Ectodermal cell (in vitro differentiated cells): ENCODE data around the gene PNKP.

Experiments
- H3K27ac ChIP-seq: 2 replicates; pipeline ENCODE4 v1.7.0; 2013; ENCODE audit warnings: mild to moderate bottlenecking, low read depth, low read length; ENCODE audit not compliant: insufficient read depth, poor library complexity, severe bottlenecking
- H3K27me3 ChIP-seq: 2 replicates; pipeline ENCODE4 v1.7.0; 2013; ENCODE audit warnings: mild to moderate bottlenecking, low read length; ENCODE audit not compliant: insufficient read depth, control insufficient read depth, poor library complexity, severe bottlenecking
- H3K36me3 ChIP-seq: one replicate; pipeline ENCODE4 v1.7.0; 2013; ENCODE audit warnings: low read length; ENCODE audit not compliant: control insufficient read depth, insufficient read depth
- H3K4me1 ChIP-seq: one replicate; pipeline ENCODE4 v1.7.0; 2013; ENCODE audit warnings: low read length; ENCODE audit not compliant: control insufficient read depth, insufficient read depth
- H3K4me3 ChIP-seq: 2 replicates; pipeline ENCODE4 v1.7.0; 2013; ENCODE audit warnings: low read depth, low read length, control low read depth; ENCODE audit not compliant: insufficient read depth
- H3K9me3 ChIP-seq: 2 replicates; pipeline ENCODE4 v1.7.0; 2013; ENCODE audit warnings: mild to moderate bottlenecking, low read length, moderate library complexity; ENCODE audit not compliant: control insufficient read depth
- WGBS, 2 experiments: methylation state at CpG; one replicate each; pipeline ENCODE4 v1.1.7; 2013; ENCODE audit warnings: missing lambda C conversion rate in 2 of 2; 5-methylcytosine and 5-hydroxymethylcytosine counted together

Gene PNKP

GRCh38 chr19:49851456-49852259, 15.7 kb downstream of the PNKP start:
- 2 to 3% methylated on average over 78 of the region's 78 CpGs for WGBS, 2 experiments
- no peaks in the 10 kb centered on the region for H3K9me3 ChIP-seq
- peaks cover 23% of the 10 kb centered on the region for H3K36me3 ChIP-seq
- H3K27me3 ChIP-seq, result no peaks in the 10 kb centered on the region
- peak overlapping the region; percentile 62 for H3K4me3 ChIP-seq
- H3K27ac ChIP-seq, result peak overlapping the region; percentile 95
- peaks cover 24% of the 10 kb centered on the region for H3K4me1 ChIP-seq

GRCh38 chr19:49850487-49851342, 16.7 kb downstream of the PNKP start, which contains the start of gene PTOV1:
Gene PTOV1 (plus strand): TSS chr19:49851159.
- H3K27ac ChIP-seq, result peak within 1 kb of the TSS; percentile 95
- no peaks in the 10 kb centered on the region for H3K9me3 ChIP-seq
- peaks cover 24% of the 10 kb centered on the region for H3K4me1 ChIP-seq
- 3% methylated on average over 98 of the region's 98 CpGs for WGBS, 2 experiments
- H3K4me3 ChIP-seq, result peak within 1 kb of the TSS; percentile 62
- H3K27me3 ChIP-seq, result no peaks in the 10 kb centered on the region
- H3K36me3 ChIP-seq, result peaks cover 14% of the 10 kb centered on the region

GRCh38 chr19:49850221-49850486, 17.2 kb downstream of the PNKP start:
- peaks cover 9% of the 10 kb centered on the region for H3K36me3 ChIP-seq
- WGBS, 2 experiments, result 72 to 73% methylated on average over 12 of the region's 12 CpGs
- H3K4me3 ChIP-seq, result peak overlapping the region; percentile 62
- H3K4me1 ChIP-seq, result peaks cover 24% of the 10 kb centered on the region
- peak overlapping the region; percentile 95 for H3K27ac ChIP-seq
- H3K9me3 ChIP-seq, result no peaks in the 10 kb centered on the region
- no peaks in the 10 kb centered on the region for H3K27me3 ChIP-seq

- Histone ChIP-seq H3K27ac (no peak overlapping the region), H3K36me3 (peaks cover 5% of the 10 kb centered on the region)
Measured at GRCh38 chr19:49849433-49850220, 17.7 kb downstream of the PNKP start.

DNA sequence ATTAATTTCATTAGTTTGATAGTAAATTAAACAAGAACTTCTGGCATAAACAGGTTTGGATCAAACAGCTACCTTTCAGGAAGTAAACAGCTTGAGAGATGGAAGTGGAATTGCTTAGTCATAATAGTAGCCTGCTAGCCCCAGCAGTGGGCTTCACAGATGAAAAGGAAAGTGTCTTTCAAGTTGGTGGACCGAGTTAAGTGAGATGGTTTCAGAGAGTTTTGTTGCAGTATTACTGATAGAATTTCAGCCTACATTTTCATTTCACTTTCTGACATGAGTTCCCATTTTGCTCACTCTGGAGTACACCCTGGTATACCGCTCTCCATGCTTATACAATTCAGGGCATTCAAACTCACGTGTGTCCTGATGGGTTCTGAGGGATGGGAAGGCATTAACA, 18.4 kb downstream of the PNKP start:
- H3K27ac ChIP-seq, result no peak overlapping the region

More at GRCh38 chr19:49849433-49850220, 17.7 kb downstream of the PNKP start:
- Histone ChIP-seq H3K4me1 (peaks cover 24% of the 10 kb centered on the region), H3K9me3 (no peaks in the 10 kb centered on the region), H3K4me3 (peak overlapping the region; percentile 62), H3K27me3 (no peaks in the 10 kb centered on the region)
- WGBS, 2 experiments, result 91 to 92% methylated on average over 15 of the region's 15 CpGs

GRCh38 chr19:49847731-49848696, 19.4 kb downstream of the PNKP start:
- Histone ChIP-seq H3K4me3 (no peak overlapping the region), H3K27me3 (no peaks in the 10 kb centered on the region), H3K4me1 (peaks cover 13% of the 10 kb centered on the region), H3K27ac (no peak overlapping the region), H3K9me3 (no peaks in the 10 kb centered on the region), H3K36me3 (peaks cover 5% of the 10 kb centered on the region)
- 96% methylated on average over 10 of the region's 10 CpGs for WGBS, 2 experiments

More for the DNA sequence above, 18.4 kb downstream of the PNKP start:
- no peak overlapping the region for H3K4me3 ChIP-seq
- H3K9me3 ChIP-seq, result no peaks in the 10 kb centered on the region
- peaks cover 5% of the 10 kb centered on the region for H3K36me3 ChIP-seq
- H3K27me3 ChIP-seq, result no peaks in the 10 kb centered on the region
- 94 to 96% methylated on average over 3 of the region's 3 CpGs for WGBS, 2 experiments
- H3K4me1 ChIP-seq, result peaks cover 22% of the 10 kb centered on the region

GRCh38 chr19:49846408-49846807, 21.0 kb downstream of the PNKP start:
- Histone ChIP-seq H3K4me3 (no peak overlapping the region), H3K9me3 (no peaks in the 10 kb centered on the region), H3K4me1 (peaks cover 3% of the 10 kb centered on the region), H3K36me3 (peaks cover 5% of the 10 kb centered on the region), H3K27ac (no peak overlapping the region), H3K27me3 (no peaks in the 10 kb centered on the region)
- 70 to 75% methylated on average over 5 of the region's 5 CpGs for WGBS, 2 experiments

DNA sequence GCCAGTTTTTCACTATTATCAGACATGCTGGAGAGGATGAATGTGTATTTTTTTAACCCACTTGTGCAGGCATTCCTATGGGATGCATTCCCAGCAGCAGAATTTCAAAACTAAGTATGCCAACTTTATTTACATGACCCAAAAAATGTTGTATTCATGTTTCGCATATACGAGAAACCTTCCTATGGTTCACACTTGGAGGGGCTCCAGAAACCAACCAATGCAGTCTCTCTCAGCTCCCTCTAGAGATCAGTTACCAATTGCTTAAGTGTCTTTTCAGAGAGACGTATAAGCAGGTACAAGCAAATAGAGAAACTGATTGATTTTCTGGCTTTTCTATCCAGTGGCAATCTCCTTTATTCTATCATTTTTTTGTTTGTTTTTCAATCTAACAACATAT, 22.0 kb downstream of the PNKP start:
- Histone ChIP-seq H3K27ac (no peak overlapping the region), H3K9me3 (no peaks in the 10 kb centered on the region), H3K4me3 (no peak overlapping the region), H3K4me1 (peaks cover 3% of the 10 kb centered on the region), H3K36me3 (peaks cover 11% of the 10 kb centered on the region), H3K27me3 (no peaks in the 10 kb centered on the region)
- 90 to 92% methylated on average over 3 of the region's 3 CpGs for WGBS, 2 experiments
